Activated CD8-positive, alpha-beta memory T cell treated with anti-CD3 and anti-CD28 coated beads, Interleukin-2, amount 10 ng/mL, durations not matched to agents 7 days and 5 days (primary cell): ENCODE data around the gene LSM11. TPM values are rescaled to one million over a fixed set of nuclear protein-coding genes. Genes with fewer than 3 reads are reported as not detected.

Experiments used
- ATAC-seq: fragments of 150-1000 bp; cut with Tn5 transposase; one replicate; pipeline ENCODE4 v1.10.0; 2021; ENCODE audit warnings: moderate library complexity
- CTCF ChIA-PET: fragments of 350-600 bp; sonication (Branson Sonifier 250); formaldehyde crosslinking; loops from one replicate; lab custom pipeline; 2021; ENCODE audit warnings: antibody characterized with exemption; lab: Charles Lee
- DNase-seq: peaks from one replicate; pipeline ENCODE4 v3.0.0-alpha.2; 2020
- H3K27ac Mint-ChIP-seq: one replicate; pipeline ENCODE4 v1.8.0; 2021; ENCODE audit warnings: mild to moderate bottlenecking, mixed read lengths
- H3K27me3 Mint-ChIP-seq: one replicate; pipeline ENCODE4 v1.8.0; 2021; ENCODE audit warnings: mixed read lengths
- H3K36me3 Mint-ChIP-seq: one replicate; pipeline ENCODE4 v1.8.0; 2021; ENCODE audit warnings: mild to moderate bottlenecking, mixed read lengths
- H3K4me1 Mint-ChIP-seq: one replicate; pipeline ENCODE4 v1.8.0; 2021; ENCODE audit warnings: mixed read lengths
- H3K4me3 Mint-ChIP-seq: one replicate; pipeline ENCODE4 v1.8.0; 2021; ENCODE audit warnings: mild to moderate bottlenecking, moderate library complexity, mixed read lengths
- H3K9me3 Mint-ChIP-seq: one replicate; pipeline ENCODE4 v1.8.0; 2022; ENCODE audit warnings: low read depth, mixed read lengths
- total RNA-seq, 2 experiments: library from RNA; stranded (reverse); gene quantifications; one replicate each; pipeline ENCODE4 v1.2.3, GENCODE V29; 2021

The LSM11 gene
- total RNA-seq, 2 experiments from 2014 or later, result 5.5 to 7.2 TPM

GRCh38 chr5:157761690-157762621 lies 18.4 kb downstream of the LSM11 start:
- DNase-seq (no peak), ATAC-seq (peak; percentile 89)
- H3K9me3 Mint-ChIP-seq, result no peaks in the 10 kb centered on the region
- H3K36me3 Mint-ChIP-seq, result peaks cover 2% of the 10 kb centered on the region
- peaks cover 10% of the 10 kb centered on the region for H3K4me1 Mint-ChIP-seq
- H3K27ac Mint-ChIP-seq, result no peak overlapping the region
- H3K4me3 Mint-ChIP-seq, result no peak overlapping the region
- H3K27me3 Mint-ChIP-seq, result no peaks in the 10 kb centered on the region
- CTCF ChIA-PET, result interaction anchor here (0.6 to 4.8 kb wide), 21 partner anchors 10 to 330 kb away, joined by 3 to 29 read pairs (median 4); partner anchors contain the start of gene LSM11

- no peak overlapping the region for H3K27ac Mint-ChIP-seq
- ATAC-seq (no peak), DNase-seq (no peak)
- H3K27me3 Mint-ChIP-seq, result no peaks in the 10 kb centered on the region
- peaks cover 2% of the 10 kb centered on the region for H3K36me3 Mint-ChIP-seq
- H3K4me3 Mint-ChIP-seq, result no peak overlapping the region
- CTCF ChIA-PET, result interaction anchor here (1.0 to 1.5 kb wide), 2 partner anchors 184 to 231 kb away, joined by 5 to 9 read pairs; no protein-coding TSS in a partner anchor
- H3K9me3 Mint-ChIP-seq, result no peaks in the 10 kb centered on the region
- no peaks in the 10 kb centered on the region for H3K4me1 Mint-ChIP-seq
Observed at GRCh38 chr5:157764531-157764930, 21.0 kb downstream of the LSM11 start.

- H3K4me1 Mint-ChIP-seq, result no peaks in the 10 kb centered on the region
- DNase-seq, result no peak
- H3K9me3 Mint-ChIP-seq, result peaks cover 2% of the 10 kb centered on the region
- H3K4me3 Mint-ChIP-seq, result no peak overlapping the region
- H3K27ac Mint-ChIP-seq, result no peak overlapping the region
- ATAC-seq, result no peak
- CTCF ChIA-PET, result no interaction called here
- H3K27me3 Mint-ChIP-seq, result peaks cover 2% of the 10 kb centered on the region
- no peaks in the 10 kb centered on the region for H3K36me3 Mint-ChIP-seq
Observed at GRCh38 chr5:157766442-157766841, 22.9 kb downstream of the LSM11 start.

GRCh38 chr5:157766902-157767301 lies 23.4 kb downstream of the LSM11 start:
- no peaks in the 10 kb centered on the region for H3K4me1 Mint-ChIP-seq
- CTCF ChIA-PET, result interaction anchor here (1.0 kb wide), 1 partner anchor 23 kb away, joined by 3 read pairs; the partner anchor contains the start of gene LSM11
- H3K9me3 Mint-ChIP-seq, result peaks cover 2% of the 10 kb centered on the region
- peaks cover 2% of the 10 kb centered on the region for H3K27me3 Mint-ChIP-seq
- H3K4me3 Mint-ChIP-seq, result no peak overlapping the region
- DNase-seq (no peak), ATAC-seq (no peak)
- no peak overlapping the region for H3K27ac Mint-ChIP-seq
- no peaks in the 10 kb centered on the region for H3K36me3 Mint-ChIP-seq

GRCh38 chr5:157767689-157768088 lies 24.2 kb downstream of the LSM11 start:
- H3K27ac Mint-ChIP-seq, result no peak overlapping the region
- no peaks in the 10 kb centered on the region for H3K4me1 Mint-ChIP-seq
- DNase-seq (no peak), ATAC-seq (no peak)
- no peak overlapping the region for H3K4me3 Mint-ChIP-seq
- no peaks in the 10 kb centered on the region for H3K36me3 Mint-ChIP-seq
- H3K9me3 Mint-ChIP-seq, result peaks cover 2% of the 10 kb centered on the region
- CTCF ChIA-PET, result interaction anchor here (1.0 kb wide), 1 partner anchor 24 kb away, joined by 3 read pairs; the partner anchor contains the start of gene LSM11
- peaks cover 2% of the 10 kb centered on the region for H3K27me3 Mint-ChIP-seq

GRCh38 chr5:157770665-157771064 lies 27.2 kb downstream of the LSM11 start:
- H3K4me3 Mint-ChIP-seq, result no peak overlapping the region
- no peak for DNase-seq
- no peak for ATAC-seq
- no peaks in the 10 kb centered on the region for H3K4me1 Mint-ChIP-seq
- H3K9me3 Mint-ChIP-seq, result peaks cover 2% of the 10 kb centered on the region
- no peaks in the 10 kb centered on the region for H3K36me3 Mint-ChIP-seq
- CTCF ChIA-PET, result interaction anchor here (0.5 kb wide), 1 partner anchor 703 kb away, joined by 4 read pairs; no protein-coding TSS in a partner anchor
- peaks cover 4% of the 10 kb centered on the region for H3K27me3 Mint-ChIP-seq
- H3K27ac Mint-ChIP-seq, result no peak overlapping the region

GRCh38 chr5:157772127-157772526 lies 28.6 kb downstream of the LSM11 start:
- ATAC-seq (no peak), DNase-seq (no peak)
- H3K9me3 Mint-ChIP-seq, result peaks cover 2% of the 10 kb centered on the region
- H3K4me1 Mint-ChIP-seq, result no peaks in the 10 kb centered on the region
- no peak overlapping the region for H3K27ac Mint-ChIP-seq
- peaks cover 4% of the 10 kb centered on the region for H3K27me3 Mint-ChIP-seq
- CTCF ChIA-PET, result interaction anchor here (1.0 kb wide), 1 partner anchor 10 kb away, joined by 3 read pairs; no protein-coding TSS in a partner anchor
- no peaks in the 10 kb centered on the region for H3K36me3 Mint-ChIP-seq
- H3K4me3 Mint-ChIP-seq, result peak overlapping the region; percentile 31

- ATAC-seq, result no peak
- no peak for DNase-seq
- CTCF ChIA-PET, result interaction anchor here (1.5 kb wide), 1 partner anchor 170 kb away, joined by 6 read pairs; no protein-coding TSS in a partner anchor
- Mint-ChIP-seq H3K9me3 (no peaks in the 10 kb centered on the region), H3K36me3 (no peaks in the 10 kb centered on the region), H3K27ac (no peak overlapping the region), H3K4me3 (no peak overlapping the region), H3K27me3 (peaks cover 1% of the 10 kb centered on the region), H3K4me1 (no peaks in the 10 kb centered on the region)
Observed at GRCh38 chr5:157778121-157778805, 34.8 kb downstream of the LSM11 start.

GRCh38 chr5:157779221-157779620 lies 35.7 kb downstream of the LSM11 start:
- DNase-seq, result no peak
- Mint-ChIP-seq H3K27me3 (no peaks in the 10 kb centered on the region), H3K27ac (no peak overlapping the region), H3K4me3 (no peak overlapping the region), H3K9me3 (no peaks in the 10 kb centered on the region), H3K4me1 (no peaks in the 10 kb centered on the region), H3K36me3 (no peaks in the 10 kb centered on the region)
- CTCF ChIA-PET, result no interaction called here
- no peak for ATAC-seq

GRCh38 chr5:157785801-157786200 lies 42.3 kb downstream of the LSM11 start:
- H3K27ac Mint-ChIP-seq, result no peak overlapping the region
- CTCF ChIA-PET, result no interaction called here
- no peaks in the 10 kb centered on the region for H3K27me3 Mint-ChIP-seq
- peaks cover 18% of the 10 kb centered on the region for H3K36me3 Mint-ChIP-seq
- H3K9me3 Mint-ChIP-seq, result no peaks in the 10 kb centered on the region
- DNase-seq, result no peak
- ATAC-seq, result no peak
- peaks cover 2% of the 10 kb centered on the region for H3K4me1 Mint-ChIP-seq
- H3K4me3 Mint-ChIP-seq, result no peak overlapping the region

- Mint-ChIP-seq H3K27ac (no peak overlapping the region), H3K4me1 (peaks cover 12% of the 10 kb centered on the region), H3K36me3 (peaks cover 27% of the 10 kb centered on the region), H3K9me3 (no peaks in the 10 kb centered on the region), H3K27me3 (no peaks in the 10 kb centered on the region), H3K4me3 (no peak overlapping the region)
- ATAC-seq, result no peak
- no peak for DNase-seq
- CTCF ChIA-PET, result interaction anchor here (1.0 kb wide), 2 partner anchors 20 to 35 kb away, joined by 3 read pairs; no protein-coding TSS in a partner anchor
Observed at GRCh38 chr5:157793301-157793700, 49.8 kb downstream of the LSM11 start.

GRCh38 chr5:157799578-157799977 lies 56.1 kb downstream of the LSM11 start:
- peaks cover 14% of the 10 kb centered on the region for H3K36me3 Mint-ChIP-seq
- no peaks in the 10 kb centered on the region for H3K4me1 Mint-ChIP-seq
- CTCF ChIA-PET, result no interaction called here
- DNase-seq (no peak), ATAC-seq (no peak)
- H3K4me3 Mint-ChIP-seq, result no peak overlapping the region
- no peak overlapping the region for H3K27ac Mint-ChIP-seq
- H3K9me3 Mint-ChIP-seq, result no peaks in the 10 kb centered on the region
- no peaks in the 10 kb centered on the region for H3K27me3 Mint-ChIP-seq

GRCh38 chr5:157800137-157800536 lies 56.6 kb downstream of the LSM11 start:
- Mint-ChIP-seq H3K27me3 (no peaks in the 10 kb centered on the region), H3K27ac (no peak overlapping the region), H3K9me3 (no peaks in the 10 kb centered on the region), H3K36me3 (peaks cover 14% of the 10 kb centered on the region), H3K4me3 (no peak overlapping the region), H3K4me1 (no peaks in the 10 kb centered on the region)
- CTCF ChIA-PET, result no interaction called here
- DNase-seq (no peak), ATAC-seq (no peak)
